Natural killer cell (primary cell): ENCODE measurements around the gene LSAMP. TPM values are rescaled to one million over a fixed set of nuclear protein-coding genes. Genes with fewer than 3 reads are reported as not detected.

Experiments
- ATAC-seq, 3 donors: fragments of 150-1000 bp in 2 of 3; fragments of 200-7000 bp in 1 of 3; cut with Tn5 transposase; 1 replicate in 1 of 3; 2 replicates in 2 of 3; pipeline ENCODE4 v1.10.0; 2021; ENCODE audit warnings: mild to moderate bottlenecking in 2 of 3, moderate library complexity in 2 of 3
- DNase-seq, 2 donors: peaks; one replicate each; pipeline versions ENCODE4 v3.0.0 to v3.0.0-alpha.2; 2013 to 2021; ENCODE audit warnings: mixed read lengths in 1 of 2
- H3K27ac ChIP-seq: one replicate; pipeline ENCODE4 v1.5.1; 2013; ENCODE audit warnings: mild to moderate bottlenecking, low read length
- H3K27me3 ChIP-seq: one replicate; pipeline ENCODE4 v1.6.1; 2013; ENCODE audit warnings: low read length; ENCODE audit not compliant: control insufficient read depth, insufficient read depth
- H3K36me3 ChIP-seq: one replicate; pipeline ENCODE4 v1.6.1; 2013; ENCODE audit warnings: low read length; ENCODE audit not compliant: control insufficient read depth, insufficient read depth
- H3K4me1 ChIP-seq: one replicate; pipeline ENCODE4 v1.6.1; 2013; ENCODE audit warnings: low read length; ENCODE audit not compliant: control insufficient read depth, insufficient read depth
- H3K4me3 ChIP-seq: one replicate; pipeline ENCODE4 v1.5.1; 2013; ENCODE audit warnings: low read length
- H3K9me3 ChIP-seq: one replicate; pipeline ENCODE4 v1.6.1; 2013; ENCODE audit warnings: low read length; ENCODE audit not compliant: control insufficient read depth, insufficient read depth
- H3K27ac Mint-ChIP-seq, 2 donors: one replicate each; pipeline ENCODE4 v1.8.0; 2022; ENCODE audit warnings: mild to moderate bottlenecking in 2 of 2, mixed read lengths in 2 of 2, moderate library complexity in 1 of 2
- H3K27me3 Mint-ChIP-seq, 2 donors: one replicate each; pipeline ENCODE4 v1.8.0; 2022; ENCODE audit warnings: low read depth in 2 of 2, mixed read lengths in 2 of 2
- H3K36me3 Mint-ChIP-seq: one replicate; pipeline ENCODE4 v1.8.0; 2022; ENCODE audit warnings: mixed read lengths
- H3K4me1 Mint-ChIP-seq, 2 donors: one replicate each; pipeline ENCODE4 v1.8.0; 2022; ENCODE audit warnings: mixed read lengths in 2 of 2
- H3K4me3 Mint-ChIP-seq: one replicate; pipeline ENCODE4 v1.8.0; 2022; ENCODE audit warnings: mild to moderate bottlenecking, moderate library complexity, mixed read lengths
- H3K9me3 Mint-ChIP-seq, 2 donors: one replicate each; pipeline ENCODE4 v1.8.0; 2022; ENCODE audit warnings: mixed read lengths in 2 of 2
- CTCF ChIP-seq: fragments of 200-600 bp; IDR thresholded peaks from one replicate; pipeline ENCODE4 v1.8.0; 2022; ENCODE audit warnings: antibody characterized with exemption
- WGBS: methylation state at CpG from one replicate; pipeline ENCODE4 v1.1.7; 2013; ENCODE audit warnings: missing lambda C conversion rate; ENCODE audit not compliant: insufficient coverage; 5-methylcytosine and 5-hydroxymethylcytosine counted together
- intact Hi-C: fragments of 100-400 bp; cut with micrococcal nuclease; formaldehyde crosslinking; loops from one replicate; pipeline ENCODE4 v1.14.2; 2022
- total RNA-seq, 4 donors: library from RNA; stranded (reverse); fragments of 120-200 nt in 1 of 4; gene quantifications; one replicate each; pipeline versions ENCODE4 v1.2.3 to v1.2.4, GENCODE V29; 2013 to 2022

The LSAMP gene
- total RNA-seq, 3 donors from 2014 or later (not counting 1 experiment from before 2014, with no cell fraction given), result not detected

GRCh38 chr3:116191409-116191808, 253.9 kb downstream of the LSAMP start:
- no peak overlapping the region for H3K4me3 ChIP-seq
- no peaks in the 10 kb centered on the region for H3K27me3 Mint-ChIP-seq
- DNase-seq (no peak), ATAC-seq (no peak)
- no peak overlapping the region for H3K4me3 Mint-ChIP-seq
- no peak for TF ChIP-seq CTCF
- H3K36me3 ChIP-seq, result no peaks in the 10 kb centered on the region
- WGBS, result 78% methylated on average over 2 of the region's 2 CpGs
- peaks cover 10 to 14% of the 10 kb centered on the region in 2 donors for H3K9me3 Mint-ChIP-seq
- no peaks in the 10 kb centered on the region for H3K36me3 Mint-ChIP-seq
- no peaks in the 10 kb centered on the region for H3K4me1 ChIP-seq
- H3K27ac ChIP-seq, result no peak overlapping the region
- H3K27ac Mint-ChIP-seq, result no peak overlapping the region
- H3K27me3 ChIP-seq, result no peaks in the 10 kb centered on the region
- peaks cover 3% of the 10 kb centered on the region for H3K9me3 ChIP-seq
- H3K4me1 Mint-ChIP-seq, result no peaks in the 10 kb centered on the region
- intact Hi-C loops, result no loop called here

GRCh38 chr3:116190095-116190494, 255.2 kb downstream of the LSAMP start:
- no peaks in the 10 kb centered on the region for H3K4me1 ChIP-seq
- peaks cover 10 to 14% of the 10 kb centered on the region in 2 donors for H3K9me3 Mint-ChIP-seq
- H3K4me3 ChIP-seq, result no peak overlapping the region
- no CpG with 5 or more reads among the region's 3 CpGs for WGBS
- ATAC-seq (no peak), DNase-seq (no peak)
- no peaks in the 10 kb centered on the region for H3K36me3 ChIP-seq
- no peaks in the 10 kb centered on the region for H3K27me3 Mint-ChIP-seq
- H3K36me3 Mint-ChIP-seq, result no peaks in the 10 kb centered on the region
- peaks cover 3% of the 10 kb centered on the region for H3K9me3 ChIP-seq
- H3K4me3 Mint-ChIP-seq, result no peak overlapping the region
- no peaks in the 10 kb centered on the region for H3K27me3 ChIP-seq
- no peaks in the 10 kb centered on the region for H3K4me1 Mint-ChIP-seq
- TF ChIP-seq CTCF, result no peak
- H3K27ac Mint-ChIP-seq, result no peak overlapping the region
- intact Hi-C loops, result no loop called here
- no peak overlapping the region for H3K27ac ChIP-seq

- no CpG with 5 or more reads among the region's 3 CpGs for WGBS
These were observed 257.0 kb downstream of the LSAMP start for GRCh38 chr3:116188231-116188785.

More at GRCh38 chr3:116188231-116188785, 257.0 kb downstream of the LSAMP start:
- H3K36me3 Mint-ChIP-seq, result no peaks in the 10 kb centered on the region
- H3K4me3 Mint-ChIP-seq, result no peak overlapping the region
- H3K9me3 Mint-ChIP-seq, result peaks cover 5 to 14% of the 10 kb centered on the region in 2 donors
- no peak for TF ChIP-seq CTCF
- H3K36me3 ChIP-seq, result no peaks in the 10 kb centered on the region
- no peak overlapping the region for H3K4me3 ChIP-seq
- H3K4me1 ChIP-seq, result no peaks in the 10 kb centered on the region
- DNase-seq (no peak), ATAC-seq (no peak)
- H3K4me1 Mint-ChIP-seq, result no peaks in the 10 kb centered on the region
- no peak overlapping the region for H3K27ac Mint-ChIP-seq
- no peaks in the 10 kb centered on the region for H3K27me3 Mint-ChIP-seq
- no peaks in the 10 kb centered on the region for H3K9me3 ChIP-seq
- no peak overlapping the region for H3K27ac ChIP-seq
- H3K27me3 ChIP-seq, result no peaks in the 10 kb centered on the region
- intact Hi-C loops, result no loop called here
